ENCODE results near the gene SPP1.
A peak's percentile ranks its signal among the peaks of the same experiment; 100 is the strongest.
"Not testable (repeated sequence)": the region's sequence is repeated elsewhere in the genome, so short reads cannot be mapped to it uniquely, and the experiment has no call there.

Gene SPP1

DNA sequence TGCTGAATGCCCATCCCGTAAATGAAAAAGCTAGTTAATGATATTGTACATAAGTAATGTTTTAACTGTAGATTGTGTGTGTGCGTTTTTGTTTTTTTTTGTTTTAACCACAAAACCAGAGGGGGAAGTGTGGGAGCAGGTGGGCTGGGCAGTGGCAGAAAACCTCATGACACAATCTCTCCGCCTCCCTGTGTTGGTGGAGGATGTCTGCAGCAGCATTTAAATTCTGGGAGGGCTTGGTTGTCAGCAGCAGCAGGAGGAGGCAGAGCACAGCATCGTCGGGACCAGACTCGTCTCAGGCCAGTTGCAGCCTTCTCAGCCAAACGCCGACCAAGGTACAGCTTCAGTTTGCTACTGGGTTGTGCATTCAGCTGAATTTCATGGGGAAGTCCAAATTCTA is at the start of gene SPP1:
SPP1 (plus strand) TSS at position 249 of the 400 bp plus-strand sequence. CDS start 1,182 bp downstream, outside the sequence.
- DNase-seq (ENCODE audit: low read depth) = no peak

DNA sequence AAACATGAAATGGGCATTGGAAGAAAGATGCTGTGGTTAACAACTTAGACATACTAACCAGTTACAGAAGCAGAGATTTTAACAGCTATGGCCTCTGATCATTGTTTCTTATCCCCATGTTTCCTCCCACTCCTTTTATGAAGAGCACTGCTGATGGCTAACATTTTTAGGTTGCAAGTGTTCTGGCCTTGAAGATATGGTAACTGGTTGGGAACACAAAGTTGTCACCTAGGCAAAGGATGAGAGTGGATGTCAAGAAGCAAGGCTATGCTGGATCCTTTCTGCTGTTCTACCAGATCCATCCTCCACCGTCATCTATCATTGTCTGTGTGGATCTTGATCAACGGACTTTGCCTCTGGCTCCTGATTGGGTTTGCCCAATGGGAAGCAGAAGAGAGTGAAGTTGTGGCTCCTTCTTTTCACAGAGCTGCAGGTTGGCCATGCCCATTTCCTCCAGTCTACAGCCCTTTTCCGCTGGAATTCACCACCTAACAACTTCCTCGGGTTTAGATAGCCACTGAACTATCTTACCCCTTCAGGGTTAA is 48.9 kb upstream of the SPP1 start:
- no peak for DNase-seq (ENCODE audit: low read depth)

DNA sequence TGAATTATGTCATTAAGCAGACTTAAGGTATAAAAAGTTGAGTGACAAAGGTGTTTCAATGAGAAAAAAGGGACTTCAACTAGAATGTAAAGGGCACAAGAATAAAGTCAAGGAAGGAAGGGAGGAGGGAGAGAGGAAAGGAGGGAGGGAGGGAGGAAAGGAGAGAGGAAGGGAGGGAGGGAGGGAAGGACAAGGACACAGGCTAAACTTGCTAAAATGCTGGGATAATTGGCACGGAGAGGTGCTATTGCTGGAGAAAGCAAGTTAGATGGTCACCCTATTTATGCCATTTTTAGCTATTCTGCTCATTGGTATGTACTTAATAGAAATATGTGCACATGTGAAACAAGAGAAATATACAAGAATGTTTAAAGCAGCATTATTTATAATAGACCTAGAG is 44.9 kb upstream of the SPP1 start:
- DNase-seq (ENCODE audit: low read depth) = no peak

DNA sequence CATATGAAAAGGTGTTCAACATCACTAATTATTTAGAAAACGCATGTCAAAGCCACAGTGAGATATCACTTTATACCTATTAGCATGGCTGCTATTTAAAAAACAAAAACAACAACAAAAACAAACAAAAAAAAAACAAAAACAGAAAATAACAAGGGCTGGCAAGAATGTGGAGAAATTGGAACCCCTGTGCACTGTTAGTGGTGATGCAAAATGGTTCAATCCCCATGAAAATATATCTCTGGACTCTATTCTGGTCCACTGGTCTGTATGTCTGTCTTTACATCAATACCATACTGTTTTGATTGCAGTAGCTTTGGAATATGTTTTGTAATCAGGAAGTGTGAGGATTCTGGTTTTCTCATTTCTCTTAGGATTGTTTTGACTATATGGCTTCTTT is 43.6 kb upstream of the SPP1 start:
- no peak for DNase-seq (ENCODE audit: low read depth)

DNA sequence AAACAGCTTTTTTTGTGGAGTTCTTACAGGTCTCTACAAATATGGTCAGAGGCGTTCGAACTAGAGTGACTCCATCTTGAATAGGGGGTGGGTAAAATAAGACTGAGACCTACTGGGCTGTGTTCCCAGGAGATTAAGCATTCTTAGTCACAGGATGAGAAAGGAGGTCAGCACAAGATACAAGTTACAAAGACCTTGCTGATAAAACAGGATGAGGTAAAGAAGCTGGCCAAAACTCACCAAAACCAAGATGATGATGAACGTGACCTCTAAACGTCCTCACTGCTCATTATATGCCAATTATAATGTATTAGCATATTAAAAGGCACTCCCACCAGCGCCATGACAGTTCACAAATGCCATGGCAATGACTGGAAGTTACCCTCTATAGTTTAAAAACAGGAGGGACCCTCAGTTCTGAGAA is 42.8 kb upstream of the SPP1 start:
- DNase-seq (ENCODE audit: low read depth) = no peak

DNA sequence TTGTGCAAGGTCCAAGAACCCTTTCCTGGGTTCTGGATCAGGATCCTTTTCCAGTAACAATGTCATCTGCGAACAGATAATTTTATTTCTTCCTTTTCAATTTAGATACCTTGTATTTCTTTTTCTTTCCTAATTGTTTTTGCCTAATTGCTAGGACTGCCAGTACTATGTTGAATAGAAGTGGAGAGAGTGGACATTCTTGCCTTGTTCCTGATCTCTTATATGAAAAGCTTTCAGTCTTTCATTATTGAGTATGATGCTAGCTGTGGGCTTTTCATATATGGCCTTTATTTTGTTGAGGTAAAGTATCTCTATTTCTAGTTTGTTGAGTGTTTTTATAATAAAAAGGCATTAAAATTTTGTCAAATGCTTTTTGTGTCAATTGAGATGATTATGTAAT is 42.2 kb upstream of the SPP1 start:
- DNase-seq (ENCODE audit: low read depth) = no peak

DNA sequence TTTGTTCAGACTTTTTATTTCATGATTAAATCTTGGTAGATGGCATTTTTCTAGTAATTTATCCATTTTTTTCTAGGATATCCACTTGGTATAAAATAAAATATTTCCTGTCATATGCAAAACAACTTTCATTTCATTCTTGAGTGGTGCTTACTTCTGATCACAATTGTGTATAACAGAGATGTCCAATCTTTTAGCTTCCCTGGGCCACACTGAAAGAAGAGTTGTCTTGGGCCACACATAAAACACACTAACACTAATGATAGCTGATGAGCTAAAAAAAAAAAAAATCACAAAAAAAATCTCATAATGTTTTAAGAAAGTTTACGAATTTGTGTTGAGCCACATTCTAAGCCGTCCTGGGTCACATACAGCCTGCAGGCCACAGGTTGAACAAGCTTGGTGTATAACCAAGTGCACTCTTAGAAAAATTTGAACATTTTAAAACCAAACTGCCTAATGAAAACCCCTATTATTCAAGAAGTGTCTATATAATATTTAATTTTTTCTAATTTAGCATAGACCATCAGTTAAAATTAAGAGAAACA is 41.3 kb upstream of the SPP1 start:
- DNase-seq (ENCODE audit: low read depth) = no peak

DNA sequence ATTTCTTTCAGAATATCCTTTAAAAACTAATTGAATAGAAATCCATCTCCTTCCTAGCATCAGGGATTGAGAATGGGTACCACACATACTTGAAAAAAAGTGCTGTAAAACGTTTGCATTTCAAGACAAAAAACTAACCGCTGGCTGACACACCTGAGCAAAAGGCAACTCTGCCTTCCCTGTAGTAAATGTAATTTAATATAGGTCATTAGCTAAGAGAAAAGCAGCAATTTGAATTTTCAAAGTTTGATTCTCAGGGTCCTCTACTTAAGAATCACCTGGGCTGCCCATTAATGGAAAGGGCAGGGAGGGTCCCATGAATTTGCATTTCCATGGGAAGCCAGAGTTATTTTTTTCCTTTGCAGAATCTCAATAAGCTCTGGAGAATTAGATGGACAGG is 40.5 kb upstream of the SPP1 start:
- DNase-seq (ENCODE audit: low read depth) = no peak

DNA sequence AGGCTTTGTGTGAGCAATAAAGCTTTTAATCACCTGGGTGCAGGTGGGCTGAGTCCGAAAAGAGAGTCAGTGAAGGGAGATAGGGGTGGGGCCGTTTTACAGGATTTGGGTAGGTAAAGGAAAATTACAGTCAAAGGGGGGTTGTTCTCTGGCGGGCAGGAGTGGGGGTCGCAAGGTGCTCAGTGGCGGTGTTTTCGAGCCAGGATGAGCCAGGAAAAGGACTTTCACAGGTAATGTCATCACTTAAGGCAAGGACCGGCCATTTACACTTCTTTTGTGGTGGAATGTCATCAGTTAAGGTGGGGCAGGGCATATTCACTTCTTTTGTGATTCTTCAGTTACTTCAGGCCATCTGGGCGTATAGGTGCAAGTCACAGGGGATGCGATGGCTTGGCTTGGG is 39.6 kb upstream of the SPP1 start:
- not testable (repeated sequence) for DNase-seq (ENCODE audit: low read depth)

DNA sequence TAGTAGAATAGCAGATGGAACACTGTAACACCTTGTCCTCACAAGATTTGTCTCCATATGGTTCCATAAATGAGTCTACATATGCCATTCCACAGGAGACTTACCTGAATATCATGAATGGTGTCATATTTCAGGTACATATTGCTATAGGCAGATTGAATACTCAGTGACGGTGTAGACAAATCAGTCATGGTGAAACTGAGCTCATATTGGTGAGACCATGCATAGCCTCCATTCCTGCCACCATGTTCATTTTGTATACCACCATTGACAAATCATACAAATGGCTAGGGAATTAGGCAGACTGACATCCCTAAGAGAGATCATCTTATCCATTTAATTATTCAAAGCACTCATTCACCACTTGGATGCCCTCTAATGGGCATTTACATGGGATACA is 38.0 kb upstream of the SPP1 start:
- DNase-seq (ENCODE audit: low read depth) = no peak

DNA sequence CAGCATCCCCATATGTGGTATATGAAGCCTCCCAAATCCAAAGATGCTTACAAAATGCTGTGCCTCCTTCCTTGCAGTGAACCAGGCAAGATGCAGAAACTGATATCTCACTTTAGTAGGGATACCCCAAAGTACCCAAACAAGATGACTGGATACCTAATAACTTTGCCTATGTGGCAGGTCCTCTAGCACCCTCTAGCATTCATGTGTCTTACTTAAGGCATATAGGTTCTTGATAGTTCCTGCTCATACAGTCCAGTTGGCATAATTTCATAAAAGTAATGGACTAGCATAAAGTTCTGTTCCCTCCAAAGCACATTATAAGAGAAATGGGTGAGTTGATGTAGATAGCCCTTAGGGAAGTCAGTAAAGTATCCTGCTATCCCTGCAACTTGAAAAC is 36.8 kb upstream of the SPP1 start:
- DNase-seq (ENCODE audit: low read depth) = no peak

DNA sequence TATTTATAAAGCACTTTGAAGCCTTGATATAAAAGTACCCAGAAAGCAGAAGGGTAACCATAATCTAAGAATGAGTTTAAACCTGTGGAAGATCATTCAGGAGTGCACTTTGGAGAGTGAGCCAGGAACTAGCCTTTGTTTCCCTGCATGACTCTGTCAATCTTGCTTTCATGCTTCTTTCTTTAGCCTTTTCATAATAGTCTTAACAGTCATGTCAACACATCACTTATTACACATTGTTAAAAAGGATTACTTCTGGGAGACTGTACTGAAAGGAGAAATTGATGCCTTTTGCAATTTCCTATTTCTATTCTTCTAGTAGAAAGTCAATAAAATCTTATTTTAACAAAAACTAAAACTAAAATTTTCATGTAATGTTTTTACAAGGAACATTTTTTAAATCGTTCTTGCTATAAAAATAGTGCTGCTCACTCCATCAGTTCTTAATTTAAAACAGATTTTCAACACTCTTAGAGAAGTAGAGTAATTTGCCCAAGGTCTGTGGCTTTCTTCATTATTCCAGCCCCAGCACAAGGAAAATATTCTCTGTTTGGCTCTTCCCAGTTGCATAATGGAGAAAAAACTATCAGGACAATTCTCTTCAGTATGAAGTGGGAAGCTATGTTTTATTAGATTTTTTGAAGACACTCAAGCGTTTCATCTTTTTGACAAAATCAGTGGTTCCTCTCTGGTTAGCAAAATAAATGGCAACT is 35.4 kb upstream of the SPP1 start:
- DNase-seq (ENCODE audit: low read depth) = peak; percentile 1

DNA sequence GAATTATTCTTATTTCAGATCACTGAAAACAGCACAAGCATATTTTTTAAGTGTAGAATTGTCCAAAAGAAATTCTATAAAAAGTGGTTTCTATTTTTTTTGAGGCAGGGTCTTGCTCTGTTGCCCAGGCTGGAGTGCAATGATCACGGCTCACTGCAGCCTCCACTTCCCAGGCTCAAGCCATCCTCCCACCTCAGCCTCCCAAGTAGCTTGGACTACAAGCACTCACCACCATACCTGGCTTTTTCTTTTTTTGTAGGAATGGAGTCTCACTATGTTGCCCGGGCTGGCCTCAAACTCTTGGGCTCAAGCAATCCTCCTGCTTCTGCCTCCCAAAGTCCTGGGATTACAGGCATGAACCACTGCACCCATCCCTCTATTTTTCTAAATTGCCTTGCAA is 34.7 kb upstream of the SPP1 start:
- DNase-seq (ENCODE audit: low read depth) = not testable (repeated sequence)

DNA sequence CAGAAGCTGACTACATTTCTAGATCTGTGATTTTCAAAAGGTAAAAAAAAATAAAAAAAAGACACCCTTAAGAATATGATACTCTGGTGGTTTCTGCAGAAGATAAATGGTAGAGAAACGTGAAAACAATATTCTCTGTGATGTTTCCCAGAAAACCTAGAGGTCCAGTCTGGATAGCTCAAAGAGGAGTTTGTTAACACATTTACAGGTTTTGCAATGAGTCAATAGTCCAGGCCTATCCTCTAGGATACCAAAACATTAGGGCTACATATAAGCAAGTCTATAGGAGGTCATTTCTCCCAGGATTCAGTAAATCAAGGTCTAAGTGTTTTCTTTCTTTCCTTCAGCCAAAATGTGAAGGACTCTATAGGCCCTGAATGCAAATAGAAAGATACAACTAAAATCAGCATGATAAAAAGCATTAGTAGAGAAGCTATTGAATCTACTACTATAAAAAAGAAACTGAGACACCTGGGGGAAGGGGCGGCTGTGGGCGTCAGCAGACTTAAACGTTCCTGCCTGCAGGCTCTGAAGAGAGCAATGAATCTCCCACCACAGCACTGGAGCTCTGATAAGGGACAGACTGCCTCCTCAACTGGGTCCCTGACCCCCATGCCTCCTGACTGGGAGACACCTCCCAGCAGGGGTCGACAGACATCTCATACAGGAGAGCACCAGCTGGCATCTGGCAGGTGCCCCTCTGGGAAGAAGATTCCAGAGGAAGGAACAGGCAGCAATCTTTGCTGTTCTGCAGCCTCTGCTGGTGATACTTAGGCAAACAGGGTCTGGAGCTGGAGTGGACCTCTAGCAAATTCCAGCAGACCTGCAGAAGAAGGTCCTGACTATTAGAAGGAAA is 33.7 kb upstream of the SPP1 start:
- DNase-seq (ENCODE audit: low read depth) = no peak

DNA sequence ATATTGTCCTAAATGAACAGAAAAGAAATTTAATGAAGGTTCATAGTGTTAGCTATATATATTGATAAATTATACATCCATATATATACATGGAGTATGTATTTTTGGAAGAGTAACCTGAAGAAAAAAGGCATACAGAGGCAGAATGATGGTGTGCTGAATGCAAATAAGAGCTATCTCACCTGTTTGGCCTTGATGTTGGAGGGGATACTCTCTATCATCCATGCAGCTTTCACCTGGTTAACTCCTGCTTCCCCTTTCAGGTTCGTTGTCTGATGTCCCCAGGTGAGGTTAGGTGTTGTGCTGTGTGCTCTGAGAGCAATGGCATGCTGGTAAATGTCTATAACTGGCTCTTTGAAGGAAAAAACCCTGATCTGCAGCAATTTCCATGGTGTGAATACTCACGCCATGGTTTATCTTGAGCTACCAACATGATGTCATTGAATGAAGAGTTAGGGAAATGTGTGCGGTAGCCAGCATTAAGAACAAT is 31.8 kb upstream of the SPP1 start:
- DNase-seq (ENCODE audit: low read depth) = no peak

DNA sequence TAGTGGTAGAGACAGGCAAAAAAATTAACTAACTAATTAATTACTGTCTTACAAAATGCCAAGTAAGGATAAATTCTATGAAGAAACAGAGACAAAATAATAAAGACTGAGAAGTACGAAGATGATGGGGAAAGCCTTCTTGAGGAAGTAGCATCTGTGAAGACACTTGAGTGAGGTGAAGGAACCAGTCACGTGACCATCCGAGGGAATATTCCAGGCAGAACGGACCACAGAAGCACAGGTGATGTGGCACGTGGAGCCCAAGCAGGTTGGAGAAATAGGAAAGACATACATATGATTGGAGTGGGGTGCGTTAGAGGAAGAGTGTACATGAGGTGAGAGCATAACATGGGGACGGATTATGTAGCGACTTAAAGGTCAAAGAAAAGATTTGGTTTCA is 30.5 kb upstream of the SPP1 start:
- DNase-seq (ENCODE audit: low read depth) = no peak

DNA sequence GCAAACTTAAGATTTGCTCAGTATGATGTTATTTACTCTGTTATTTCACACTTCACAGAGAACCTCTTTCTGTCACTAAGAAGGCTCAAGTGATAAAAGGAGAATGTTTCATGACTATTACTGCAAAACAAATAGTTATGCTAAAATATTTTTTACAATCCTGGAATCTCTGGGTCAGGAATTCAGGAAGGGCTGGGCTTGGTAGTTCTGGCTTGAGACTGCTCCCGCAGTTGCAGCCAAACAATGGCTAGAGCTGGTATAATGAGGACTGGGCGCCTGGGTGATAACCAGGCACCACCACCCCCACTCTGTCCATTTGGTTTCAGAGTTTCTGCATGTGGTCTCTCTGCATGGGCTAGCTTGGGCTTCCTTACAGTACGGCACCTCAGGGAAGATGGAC is 28.7 kb upstream of the SPP1 start:
- no peak for DNase-seq (ENCODE audit: low read depth)

DNA sequence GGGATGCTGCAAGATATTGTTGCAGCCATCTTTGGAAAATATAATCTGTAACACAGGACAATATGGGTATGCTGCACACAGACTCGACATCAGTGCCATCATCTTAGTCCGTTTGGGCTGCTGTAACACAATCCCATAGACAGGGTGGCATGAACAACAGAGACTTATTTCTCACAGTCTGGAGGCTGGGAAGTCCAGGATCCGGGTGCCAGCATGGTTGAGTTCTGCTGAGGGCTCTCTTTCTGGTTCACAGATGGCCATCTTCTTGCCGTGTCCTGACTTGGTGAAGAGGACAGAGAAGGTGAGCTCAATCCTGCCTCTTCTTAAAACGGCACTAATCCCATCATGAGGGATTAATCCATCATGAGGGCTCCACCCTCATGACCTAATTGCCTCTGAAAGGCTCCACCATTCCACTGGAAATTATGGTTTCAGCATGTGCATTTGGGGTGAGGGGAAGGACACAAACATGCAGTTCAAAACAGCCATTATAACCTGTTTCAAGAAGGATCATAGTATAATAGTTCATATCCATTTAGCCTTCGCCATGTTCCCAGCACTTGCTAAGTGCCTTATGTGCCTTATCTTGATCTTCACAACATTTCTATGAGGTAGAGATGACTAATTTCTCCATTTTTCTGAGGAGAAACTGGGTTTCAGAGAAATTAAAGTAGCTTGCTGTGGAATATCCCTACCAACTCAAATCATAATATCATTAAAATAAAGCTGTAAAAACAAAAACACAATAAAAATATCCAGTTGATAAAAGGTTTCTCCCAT is 27.9 kb upstream of the SPP1 start:
- no peak for DNase-seq (ENCODE audit: low read depth)

DNA sequence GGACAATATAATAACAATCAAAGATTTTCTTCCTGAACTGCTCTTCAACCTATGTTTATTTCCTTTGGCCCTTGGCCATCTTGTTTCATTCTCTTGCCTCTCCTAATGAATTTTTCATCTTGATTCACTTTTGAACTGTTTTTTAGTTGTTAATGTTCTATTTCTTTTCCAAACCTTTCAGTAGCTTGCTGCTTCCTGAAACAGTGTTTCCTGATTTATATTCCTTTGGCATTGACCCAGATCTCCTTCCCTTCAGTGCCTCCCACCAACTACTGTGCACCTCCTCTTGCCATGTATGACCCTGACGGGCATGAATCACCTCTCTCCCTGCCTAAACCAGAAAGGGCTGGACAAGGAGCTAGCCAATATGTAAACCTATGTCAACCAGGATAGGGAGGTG is 25.6 kb upstream of the SPP1 start:
- peak; percentile 8 for DNase-seq (ENCODE audit: low read depth)

DNA sequence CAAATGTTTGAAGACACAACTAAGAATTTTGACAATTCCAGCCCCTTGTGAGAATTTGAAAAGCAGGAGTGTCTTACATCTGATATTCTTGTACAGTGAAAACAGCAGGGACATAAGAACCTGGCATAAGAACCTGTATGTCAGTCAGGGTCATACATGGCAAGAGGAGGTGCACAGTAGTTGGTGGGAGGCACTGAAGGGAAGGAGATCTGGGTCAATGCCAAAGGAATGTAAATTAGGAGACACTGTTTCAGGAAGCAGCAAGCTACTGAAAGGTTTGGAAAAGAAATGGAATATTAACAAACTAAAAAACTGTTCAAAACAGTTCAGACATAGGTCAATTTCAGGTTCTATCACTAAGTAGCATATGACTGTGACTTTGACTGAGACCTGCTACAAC is 25.0 kb upstream of the SPP1 start:
- DNase-seq (ENCODE audit: low read depth) = no peak

DNA sequence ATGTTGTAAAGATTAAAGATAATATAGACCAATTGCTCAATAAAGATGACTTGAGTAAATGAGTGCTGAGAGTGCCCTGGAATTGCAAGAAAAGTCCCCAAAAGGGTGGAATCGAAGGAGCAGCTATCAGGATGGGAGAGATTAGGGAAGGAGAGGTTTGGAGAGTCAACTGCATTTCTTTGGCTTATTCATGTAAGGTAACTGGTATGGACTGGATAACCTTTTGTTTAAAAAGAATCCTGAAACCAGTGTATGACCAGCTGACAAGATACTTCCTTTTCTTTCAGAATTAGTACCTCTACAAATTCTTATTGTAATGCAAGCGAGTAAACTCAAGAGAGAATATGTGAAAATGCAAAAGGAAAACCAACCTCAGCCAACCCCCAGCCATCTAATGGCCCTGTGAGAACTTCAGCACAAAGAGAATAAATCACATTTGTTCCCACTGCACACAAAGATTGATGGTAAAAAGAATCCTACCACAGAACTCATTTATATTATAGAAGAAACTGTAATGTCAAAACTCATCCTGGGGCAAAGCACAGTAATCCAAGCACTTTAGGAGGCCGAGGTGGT is 24.5 kb upstream of the SPP1 start:
- no peak for DNase-seq (ENCODE audit: low read depth)

DNA sequence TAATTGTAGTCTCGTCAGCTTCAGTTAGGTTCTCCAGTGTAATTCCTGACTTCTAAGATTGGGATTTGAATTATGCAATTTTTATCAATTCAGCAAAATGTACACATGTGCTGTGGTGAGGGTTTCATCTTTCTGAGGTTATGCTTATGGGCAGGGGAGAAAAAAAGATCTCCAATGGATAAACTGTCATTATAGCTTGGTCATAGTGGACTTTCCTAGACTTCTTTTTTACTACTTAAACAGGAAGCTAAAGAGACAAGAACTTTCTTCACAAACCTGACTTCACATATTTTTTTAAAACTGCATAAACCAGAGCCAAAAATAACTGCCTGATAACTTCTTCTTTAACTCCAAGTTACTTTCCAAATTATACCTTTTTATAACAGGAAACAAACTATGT is 21.7 kb upstream of the SPP1 start:
- no peak for DNase-seq (ENCODE audit: low read depth)

All from stromal cell of bone marrow (primary cell).